ACC112 (cell line): ENCODE data around the gene CREB5.
"Not testable (repeated sequence)": the region's sequence is repeated elsewhere in the genome, so short reads cannot be mapped to it uniquely, and the experiment has no call there.

ENCODE experiments used
- H2AFZ ChIP-seq: fragments of 200-600 bp; sonication (generic); one replicate; pipeline ENCODE4 v1.6.0; 2017; ENCODE audit warnings: antibody characterized with exemption, low read length; ENCODE audit not compliant: unreplicated experiment
- H3K27ac ChIP-seq: fragments of 200-600 bp; sonication (generic); 2 replicates; pipeline ENCODE4 v1.5.1; 2014; ENCODE audit warnings: low read depth, mild to moderate bottlenecking, antibody characterized with exemption, low read length, moderate library complexity
- H3K27me3 ChIP-seq: fragments of 200-600 bp; sonication (generic); 2 replicates; pipeline ENCODE4 v1.6.1; 2014; ENCODE audit warnings: mild to moderate bottlenecking, antibody characterized with exemption, low read length, moderate library complexity, mixed read lengths; ENCODE audit not compliant: insufficient read depth
- H3K36me3 ChIP-seq: fragments of 200-600 bp; sonication (generic); 2 replicates; pipeline ENCODE4 v1.6.1; 2016; ENCODE audit warnings: mild to moderate bottlenecking, antibody characterized with exemption, low read length, moderate library complexity, mixed read lengths; ENCODE audit not compliant: insufficient read depth
- H3K4me1 ChIP-seq: fragments of 200-600 bp; sonication (generic); one replicate; pipeline ENCODE4 v1.6.1; 2016; ENCODE audit warnings: low read length, mixed read lengths; ENCODE audit not compliant: insufficient read depth, unreplicated experiment, control insufficient read depth
- H3K4me3 ChIP-seq: fragments of 200-600 bp; sonication (generic); 2 replicates; pipeline ENCODE4 v1.5.1; 2014; ENCODE audit warnings: mild to moderate bottlenecking, low read depth, low read length
- H3K79me2 ChIP-seq: fragments of 200-600 bp; sonication (generic); one replicate; pipeline ENCODE4 v1.6.0; 2016; ENCODE audit warnings: low read length; ENCODE audit not compliant: control insufficient read depth, unreplicated experiment, insufficient read depth

The CREB5 gene

GRCh38 chr7:28786156-28786555 is 373.8 kb downstream of the CREB5 start:
- H3K4me3 ChIP-seq = not testable (repeated sequence)

GRCh38 chr7:28787106-28787505 is 374.8 kb downstream of the CREB5 start:
- no peaks in the 10 kb centered on the region for H3K27me3 ChIP-seq
- no peaks in the 10 kb centered on the region for H3K4me1 ChIP-seq
- H3K4me3 ChIP-seq = no peak overlapping the region
- H2AFZ ChIP-seq = no peak overlapping the region
- no peaks in the 10 kb centered on the region for H3K36me3 ChIP-seq
- H3K79me2 ChIP-seq = no peaks in the 10 kb centered on the region
- no peak overlapping the region for H3K27ac ChIP-seq

More at GRCh38 chr7:28786156-28786555, 373.8 kb downstream of the CREB5 start:
- not testable (repeated sequence) for H3K27ac ChIP-seq, H3K27me3 ChIP-seq, H2AFZ ChIP-seq, H3K36me3 ChIP-seq, H3K4me1 ChIP-seq, H3K79me2 ChIP-seq

GRCh38 chr7:28790467-28790866 is 378.1 kb downstream of the CREB5 start:
- H3K4me1 ChIP-seq = no peaks in the 10 kb centered on the region
- no peak overlapping the region for H3K4me3 ChIP-seq
- H3K27me3 ChIP-seq = no peaks in the 10 kb centered on the region
- no peaks in the 10 kb centered on the region for H3K79me2 ChIP-seq
- no peaks in the 10 kb centered on the region for H3K36me3 ChIP-seq
- no peak overlapping the region for H2AFZ ChIP-seq
- no peak overlapping the region for H3K27ac ChIP-seq

GRCh38 chr7:28792858-28793257 is 380.5 kb downstream of the CREB5 start:
- Histone ChIP-seq H3K4me3 (no peak overlapping the region), H3K27ac (no peak overlapping the region), H3K36me3 (no peaks in the 10 kb centered on the region), H3K4me1 (no peaks in the 10 kb centered on the region), H2AFZ (no peak overlapping the region), H3K79me2 (no peaks in the 10 kb centered on the region), H3K27me3 (no peaks in the 10 kb centered on the region)

- Histone ChIP-seq H3K79me2 (no peaks in the 10 kb centered on the region), H3K4me1 (no peaks in the 10 kb centered on the region), H3K27ac (no peak overlapping the region), H3K36me3 (no peaks in the 10 kb centered on the region), H2AFZ (no peak overlapping the region), H3K4me3 (no peak overlapping the region), H3K27me3 (no peaks in the 10 kb centered on the region)
Measured at GRCh38 chr7:28793381-28794085, 381.2 kb downstream of the CREB5 start.

- Histone ChIP-seq H2AFZ (no peak overlapping the region), H3K27ac (no peak overlapping the region), H3K4me1 (no peaks in the 10 kb centered on the region), H3K36me3 (no peaks in the 10 kb centered on the region), H3K27me3 (no peaks in the 10 kb centered on the region), H3K4me3 (no peak overlapping the region), H3K79me2 (no peaks in the 10 kb centered on the region)
Measured at GRCh38 chr7:28798274-28798673, 386.0 kb downstream of the CREB5 start.

- H3K4me3 ChIP-seq = no peak overlapping the region
- H3K27ac ChIP-seq = no peak overlapping the region
- no peaks in the 10 kb centered on the region for H3K27me3 ChIP-seq
- H2AFZ ChIP-seq = no peak overlapping the region
- H3K4me1 ChIP-seq = peaks cover 2% of the 10 kb centered on the region
- H3K79me2 ChIP-seq = no peaks in the 10 kb centered on the region
- no peaks in the 10 kb centered on the region for H3K36me3 ChIP-seq
Measured at GRCh38 chr7:28799619-28800018, 387.3 kb downstream of the CREB5 start.

GRCh38 chr7:28800150-28800549 is 387.8 kb downstream of the CREB5 start:
- Histone ChIP-seq H3K27me3 (no peaks in the 10 kb centered on the region), H3K4me1 (peaks cover 7% of the 10 kb centered on the region), H3K79me2 (no peaks in the 10 kb centered on the region), H3K4me3 (no peak overlapping the region), H3K36me3 (no peaks in the 10 kb centered on the region), H2AFZ (no peak overlapping the region), H3K27ac (no peak overlapping the region)

GRCh38 chr7:28802450-28802849 is 390.1 kb downstream of the CREB5 start:
- H3K79me2 ChIP-seq = no peaks in the 10 kb centered on the region
- no peak overlapping the region for H3K27ac ChIP-seq
- H3K4me3 ChIP-seq = no peak overlapping the region
- no peaks in the 10 kb centered on the region for H3K36me3 ChIP-seq
- H3K4me1 ChIP-seq = peaks cover 14% of the 10 kb centered on the region
- H2AFZ ChIP-seq = no peak overlapping the region
- H3K27me3 ChIP-seq = no peaks in the 10 kb centered on the region

- no peak overlapping the region for H3K27ac ChIP-seq
- peaks cover 23% of the 10 kb centered on the region for H3K4me1 ChIP-seq
- no peak overlapping the region for H3K4me3 ChIP-seq
- no peaks in the 10 kb centered on the region for H3K36me3 ChIP-seq
- no peak overlapping the region for H2AFZ ChIP-seq
- H3K79me2 ChIP-seq = no peaks in the 10 kb centered on the region
- H3K27me3 ChIP-seq = no peaks in the 10 kb centered on the region
Measured at GRCh38 chr7:28804157-28804556, 391.8 kb downstream of the CREB5 start.

GRCh38 chr7:28804990-28805389 is 392.7 kb downstream of the CREB5 start:
- H3K4me3 ChIP-seq = no peak overlapping the region
- no peak overlapping the region for H3K27ac ChIP-seq
- peaks cover 23% of the 10 kb centered on the region for H3K4me1 ChIP-seq
- no peaks in the 10 kb centered on the region for H3K79me2 ChIP-seq
- no peaks in the 10 kb centered on the region for H3K27me3 ChIP-seq
- H3K36me3 ChIP-seq = no peaks in the 10 kb centered on the region
- no peak overlapping the region for H2AFZ ChIP-seq
